ENCODE results near the gene MPIG6B.

The MPIG6B gene

DNA sequence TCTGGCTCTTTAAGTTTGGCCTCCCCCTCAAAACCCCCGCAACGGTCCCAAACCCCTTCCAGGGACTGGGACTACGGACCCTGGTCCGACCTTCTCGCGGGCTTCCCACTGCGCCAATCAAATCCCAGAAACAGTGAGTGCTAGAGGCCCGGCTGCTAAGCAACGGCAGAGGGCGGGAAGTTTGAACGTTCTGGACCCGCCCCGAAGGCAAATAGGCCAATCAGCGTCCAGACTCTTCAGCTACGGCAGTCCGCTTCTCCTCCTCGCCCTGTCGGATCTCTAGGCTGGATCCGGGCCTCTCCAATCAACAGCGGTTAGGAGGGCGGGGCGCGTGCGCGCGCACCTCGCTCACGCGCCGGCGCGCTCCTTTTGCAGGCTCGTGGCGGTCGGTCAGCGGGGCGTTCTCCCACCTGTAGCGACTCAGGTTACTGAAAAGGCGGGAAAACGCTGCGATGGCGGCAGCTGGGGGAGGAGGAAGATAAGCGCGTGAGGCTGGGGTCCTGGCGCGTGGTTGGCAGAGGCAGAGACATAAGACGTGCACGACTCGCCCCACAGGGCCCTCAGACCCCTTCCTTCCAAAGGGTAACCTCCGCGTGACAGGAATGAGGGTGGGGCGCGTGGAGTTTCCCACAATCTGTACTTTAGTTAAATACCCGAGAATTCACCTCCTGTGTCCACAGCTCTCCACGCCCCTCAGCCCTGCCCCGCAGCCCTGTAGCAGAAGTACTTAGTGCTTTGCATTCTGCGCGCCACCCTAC lies 16.6 kb downstream of the MPIG6B start, which contains the start of gene MSH5:
Gene MSH5, plus strand, starts transcription at position 367 of the 758 bp plus-strand sequence. CDS start 462 bp downstream, outside the sequence.
- peak; percentile 99 for DNase-seq (ENCODE audit: low read depth)
- H3K4me3 ChIP-seq (ENCODE audit: low read length) = peak within 1 kb of the TSS; percentile 91
- TF ChIP-seq, protein P1, sequence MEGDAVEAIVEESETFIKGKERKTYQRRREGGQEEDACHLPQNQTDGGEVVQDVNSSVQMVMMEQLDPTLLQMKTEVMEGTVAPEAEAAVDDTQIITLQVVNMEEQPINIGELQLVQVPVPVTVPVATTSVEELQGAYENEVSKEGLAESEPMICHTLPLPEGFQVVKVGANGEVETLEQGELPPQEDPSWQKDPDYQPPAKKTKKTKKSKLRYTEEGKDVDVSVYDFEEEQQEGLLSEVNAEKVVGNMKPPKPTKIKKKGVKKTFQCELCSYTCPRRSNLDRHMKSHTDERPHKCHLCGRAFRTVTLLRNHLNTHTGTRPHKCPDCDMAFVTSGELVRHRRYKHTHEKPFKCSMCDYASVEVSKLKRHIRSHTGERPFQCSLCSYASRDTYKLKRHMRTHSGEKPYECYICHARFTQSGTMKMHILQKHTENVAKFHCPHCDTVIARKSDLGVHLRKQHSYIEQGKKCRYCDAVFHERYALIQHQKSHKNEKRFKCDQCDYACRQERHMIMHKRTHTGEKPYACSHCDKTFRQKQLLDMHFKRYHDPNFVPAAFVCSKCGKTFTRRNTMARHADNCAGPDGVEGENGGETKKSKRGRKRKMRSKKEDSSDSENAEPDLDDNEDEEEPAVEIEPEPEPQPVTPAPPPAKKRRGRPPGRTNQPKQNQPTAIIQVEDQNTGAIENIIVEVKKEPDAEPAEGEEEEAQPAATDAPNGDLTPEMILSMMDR (conservative IDR thresholded peaks at IDR 0.05; ENCODE audit: low read length) = no peak

DNA sequence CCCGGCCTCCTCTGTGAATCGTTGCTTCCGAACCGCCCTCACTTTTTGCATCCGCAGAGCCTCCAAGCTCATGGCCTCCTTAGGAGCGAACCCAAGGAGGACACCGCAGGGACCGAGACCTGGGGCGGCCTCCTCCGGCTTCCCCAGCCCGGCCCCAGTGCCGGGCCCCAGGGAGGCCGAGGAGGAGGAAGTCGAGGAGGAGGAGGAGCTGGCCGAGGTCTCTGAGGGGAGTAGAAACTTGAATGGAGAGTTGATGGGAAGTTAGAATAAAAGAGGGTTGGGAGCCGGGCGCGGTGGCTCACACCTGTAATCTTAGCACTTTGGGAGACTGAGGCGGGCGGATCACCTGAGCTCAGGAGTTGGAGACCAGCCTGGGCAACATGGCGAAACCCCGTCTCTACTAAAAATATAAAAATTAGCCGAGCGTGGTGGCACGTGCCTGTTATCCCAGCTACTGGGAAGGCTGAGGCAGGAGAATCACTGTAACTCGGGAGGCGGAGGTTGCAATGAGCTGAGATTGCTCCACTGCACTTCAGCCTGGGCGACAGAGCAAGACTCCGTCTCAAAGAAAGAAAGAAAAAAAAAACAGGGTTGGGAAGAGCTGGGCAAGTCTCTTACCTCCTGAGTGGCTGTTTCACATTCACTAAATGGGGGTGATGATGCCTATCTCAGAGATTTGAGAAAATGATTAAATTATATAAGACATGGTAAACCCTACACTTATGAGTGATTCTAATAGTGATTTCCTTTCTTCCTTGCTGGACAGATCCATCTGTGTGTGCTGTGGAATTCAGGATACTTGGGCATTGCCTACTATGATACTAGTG lies 17.4 kb downstream of the MPIG6B start:
- no peak for DNase-seq (ENCODE audit: low read depth)
- TF ChIP-seq, protein P1 (conservative IDR thresholded peaks at IDR 0.05; ENCODE audit: low read length) = no peak
- peak overlapping the region; percentile 91 for H3K4me3 ChIP-seq (ENCODE audit: low read length)

DNA sequence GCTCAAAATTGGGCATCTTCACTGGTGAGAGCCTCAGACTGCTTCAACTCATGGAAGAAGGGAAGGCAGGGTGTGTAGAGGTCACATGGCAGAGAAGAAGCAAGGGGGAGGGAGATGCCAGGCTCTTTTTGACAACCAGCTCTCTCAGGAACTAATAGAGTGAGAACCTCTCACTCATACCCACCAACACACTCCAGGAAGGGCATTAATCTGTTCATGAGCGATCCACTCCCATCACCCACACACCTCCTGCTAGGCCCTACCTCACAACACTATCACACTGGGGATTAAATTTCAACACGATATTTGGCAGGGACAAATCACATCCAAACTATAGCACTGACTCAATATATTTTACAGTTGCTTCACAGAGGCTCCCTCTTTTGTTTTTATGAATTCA lies 18.6 kb downstream of the MPIG6B start:
- DNase-seq (ENCODE audit: low read depth) = no peak
- no peak overlapping the region for H3K4me3 ChIP-seq (ENCODE audit: low read length)
- TF ChIP-seq, protein P1 (conservative IDR thresholded peaks at IDR 0.05; ENCODE audit: low read length) = no peak

DNA sequence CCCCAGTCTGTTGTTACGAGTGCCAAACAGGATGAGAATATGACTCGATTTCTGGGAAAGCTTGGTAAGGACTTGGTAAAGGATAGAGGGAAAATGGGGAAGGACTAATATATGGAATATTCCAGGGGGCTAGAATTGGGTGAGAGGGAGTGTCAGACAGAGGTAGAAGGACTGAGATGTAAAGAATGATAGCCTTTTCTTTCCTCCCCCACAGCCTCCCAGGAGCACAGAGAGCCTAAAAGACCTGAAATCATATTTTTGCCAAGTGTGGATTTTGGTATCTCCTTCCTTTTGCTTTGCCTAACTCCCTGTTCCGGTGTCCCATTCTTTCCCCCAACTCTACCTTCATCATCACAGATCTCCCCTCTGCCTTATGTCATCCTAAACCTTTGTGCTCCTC lies 19.7 kb downstream of the MPIG6B start:
- DNase-seq (ENCODE audit: low read depth) = no peak
- H3K4me3 ChIP-seq (ENCODE audit: low read length) = no peak overlapping the region
- TF ChIP-seq, protein P1 (conservative IDR thresholded peaks at IDR 0.05; ENCODE audit: low read length) = no peak

DNA sequence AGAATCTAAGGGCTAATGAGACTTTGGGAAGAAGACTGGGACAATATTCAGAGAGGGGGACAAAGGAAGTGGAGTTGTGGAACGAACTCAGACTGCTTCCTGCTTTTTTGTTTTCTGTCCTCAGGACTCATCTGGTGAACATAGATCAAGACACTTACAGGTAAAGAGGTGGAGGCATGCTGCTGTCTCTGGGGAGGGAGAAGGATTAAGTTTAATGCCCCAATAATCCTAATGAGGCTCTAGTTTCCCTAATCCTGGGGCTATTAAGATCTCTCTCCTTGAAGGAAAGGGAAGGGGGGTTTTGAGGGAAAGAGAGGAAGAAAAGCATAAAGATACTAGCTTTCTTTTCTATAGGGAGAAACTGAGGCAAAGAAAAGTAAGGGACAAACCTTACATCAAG lies 21.2 kb downstream of the MPIG6B start:
- TF ChIP-seq, protein P1 (conservative IDR thresholded peaks at IDR 0.05; ENCODE audit: low read length) = no peak
- H3K4me3 ChIP-seq (ENCODE audit: low read length) = no peak overlapping the region
- no peak for DNase-seq (ENCODE audit: low read depth)

DNA sequence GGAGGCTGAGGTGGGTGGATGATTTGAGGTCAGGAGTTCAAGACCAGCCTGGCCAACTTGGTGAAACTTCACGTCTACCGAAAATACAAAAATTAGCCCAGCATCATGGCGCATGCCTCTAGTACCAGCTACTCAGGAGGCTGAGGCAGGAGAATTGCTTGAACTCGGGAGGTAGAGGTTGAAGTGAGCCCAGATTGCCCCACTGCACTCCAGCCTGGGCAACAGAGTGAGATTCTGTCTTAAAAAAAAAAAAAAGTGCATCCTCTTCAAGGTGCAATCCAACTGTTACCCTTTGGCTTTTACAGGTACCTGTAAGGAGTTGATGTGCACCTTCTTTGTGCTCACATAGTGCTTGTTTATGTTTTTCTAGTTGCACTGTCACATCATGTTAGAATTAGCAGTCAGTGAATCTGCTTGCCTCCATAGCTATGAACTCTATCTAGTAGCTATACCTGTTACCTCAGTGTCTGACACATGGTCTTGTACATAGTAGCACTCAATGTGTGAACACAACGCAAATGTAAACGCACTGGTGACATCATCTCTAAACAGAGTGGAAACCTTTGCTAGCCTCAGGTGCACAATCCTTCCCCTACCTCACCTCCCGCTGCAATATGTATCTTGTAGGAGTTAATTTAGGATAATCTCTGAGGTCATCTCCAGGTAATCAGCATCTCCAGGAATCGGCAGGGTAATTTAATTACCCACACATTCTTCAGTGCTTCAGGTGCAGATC lies 26.3 kb downstream of the MPIG6B start:
- H3K4me3 ChIP-seq (ENCODE audit: low read length) = no peak overlapping the region
- no peak for DNase-seq (ENCODE audit: low read depth)
- TF ChIP-seq, protein P1 (conservative IDR thresholded peaks at IDR 0.05; ENCODE audit: low read length) = no peak

Measured in AG10803 (cell line).